HG03175 (cell line): ENCODE data around the gene LRRC4.

Experiments
- ATAC-seq: cut with Tn5 transposase; IDR thresholded peaks from one replicate; pipeline ENCODE4 v1.9.1; 2021; ENCODE audit warnings: mild to moderate bottlenecking, moderate library complexity; ENCODE audit not compliant: unreplicated experiment

The LRRC4 gene

GRCh38 chr7:128030654-128031611 is at the start of gene LRRC4:
LRRC4 (minus strand) TSS chr7:128031437; CDS start chr7:128030640, 797 bp downstream.
- ATAC-seq = peak; percentile 44

GRCh38 chr7:128080169-128080568 is 48.9 kb upstream of the LRRC4 start:
- ATAC-seq = no peak

GRCh38 chr7:128078309-128078708 is 47.1 kb upstream of the LRRC4 start:
- no peak for ATAC-seq

GRCh38 chr7:128076796-128077271 is 45.6 kb upstream of the LRRC4 start:
- ATAC-seq = no peak

GRCh38 chr7:128076196-128076795 is 45.1 kb upstream of the LRRC4 start:
- no peak for ATAC-seq

GRCh38 chr7:128075242-128076095 is 44.2 kb upstream of the LRRC4 start:
- ATAC-seq = no peak

GRCh38 chr7:128074736-128075135 is 43.5 kb upstream of the LRRC4 start:
- ATAC-seq = no peak

GRCh38 chr7:128074336-128074735 is 43.1 kb upstream of the LRRC4 start:
- ATAC-seq = no peak

- ATAC-seq = no peak
These were observed 42.6 kb upstream of the LRRC4 start for GRCh38 chr7:128073671-128074310.

- ATAC-seq = no peak
These were observed 40.6 kb upstream of the LRRC4 start for GRCh38 chr7:128071801-128072200.

- ATAC-seq = no peak
These were observed 40.1 kb upstream of the LRRC4 start for GRCh38 chr7:128071376-128071775.

GRCh38 chr7:128069373-128070364 is 38.4 kb upstream of the LRRC4 start:
- no peak for ATAC-seq

- ATAC-seq = no peak
These were observed 37.5 kb upstream of the LRRC4 start for GRCh38 chr7:128068785-128069184.

GRCh38 chr7:128067983-128068382 is 36.7 kb upstream of the LRRC4 start:
- no peak for ATAC-seq

GRCh38 chr7:128066858-128067257 is 35.6 kb upstream of the LRRC4 start:
- no peak for ATAC-seq

- no peak for ATAC-seq
These were observed 35.2 kb upstream of the LRRC4 start for GRCh38 chr7:128066395-128066794.

- no peak for ATAC-seq
These were observed 34.6 kb upstream of the LRRC4 start for GRCh38 chr7:128065872-128066271.

GRCh38 chr7:128063088-128063487 is 31.9 kb upstream of the LRRC4 start:
- ATAC-seq = no peak

- ATAC-seq = no peak
These were observed 28.8 kb upstream of the LRRC4 start for GRCh38 chr7:128060018-128060417.
